ENCODE results near the gene C4orf54. TPM values are rescaled to one million over a fixed set of nuclear protein-coding genes. Genes with fewer than 3 reads are reported as not detected.

Gene C4orf54
- total RNA-seq, 1 donor from 2014 or later: 0.05 TPM

DNA sequence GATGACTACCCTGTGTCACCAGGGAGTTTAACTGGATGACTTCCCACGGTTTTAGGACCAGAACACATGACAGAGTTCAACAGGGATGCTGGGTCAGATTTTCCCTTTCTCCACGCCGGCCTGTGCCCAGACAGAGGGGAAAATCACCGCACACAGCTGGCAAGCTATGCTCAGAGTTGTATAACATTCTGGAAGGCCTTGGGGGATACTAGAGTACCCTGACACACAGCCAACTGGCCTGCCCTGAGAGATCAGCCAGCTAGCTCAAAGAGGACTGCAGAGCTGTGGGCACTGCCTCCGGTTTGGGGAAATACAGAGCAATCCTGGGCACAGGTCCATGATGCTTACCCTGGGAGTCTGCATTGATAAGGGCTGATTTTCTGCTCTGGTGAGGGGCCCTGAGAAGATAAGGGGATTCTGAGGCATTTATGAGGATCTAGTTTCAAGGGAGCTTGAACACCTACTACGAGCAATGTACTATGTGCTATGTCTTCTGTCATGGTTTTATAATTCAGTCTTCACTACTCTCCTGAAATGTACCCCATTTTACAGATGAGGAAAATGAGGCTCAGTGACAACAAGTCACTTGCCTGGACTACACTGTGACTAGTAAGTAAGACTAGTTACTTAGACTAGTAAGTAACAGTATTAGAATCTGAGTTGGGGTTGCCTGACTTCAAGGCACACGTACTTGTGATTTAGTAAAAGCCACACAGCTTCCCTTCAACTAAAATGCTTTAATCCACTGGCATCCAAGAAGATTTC is 14.7 kb downstream of the C4orf54 start:
- peaks cover 5% of the 10 kb centered on the region for H3K4me1 Mint-ChIP-seq (ENCODE audit: unreplicated experiment)
- no peak for DNase-seq (ENCODE audit: extremely low spot score, unreplicated experiment)
- TF ChIP-seq, protein P1, sequence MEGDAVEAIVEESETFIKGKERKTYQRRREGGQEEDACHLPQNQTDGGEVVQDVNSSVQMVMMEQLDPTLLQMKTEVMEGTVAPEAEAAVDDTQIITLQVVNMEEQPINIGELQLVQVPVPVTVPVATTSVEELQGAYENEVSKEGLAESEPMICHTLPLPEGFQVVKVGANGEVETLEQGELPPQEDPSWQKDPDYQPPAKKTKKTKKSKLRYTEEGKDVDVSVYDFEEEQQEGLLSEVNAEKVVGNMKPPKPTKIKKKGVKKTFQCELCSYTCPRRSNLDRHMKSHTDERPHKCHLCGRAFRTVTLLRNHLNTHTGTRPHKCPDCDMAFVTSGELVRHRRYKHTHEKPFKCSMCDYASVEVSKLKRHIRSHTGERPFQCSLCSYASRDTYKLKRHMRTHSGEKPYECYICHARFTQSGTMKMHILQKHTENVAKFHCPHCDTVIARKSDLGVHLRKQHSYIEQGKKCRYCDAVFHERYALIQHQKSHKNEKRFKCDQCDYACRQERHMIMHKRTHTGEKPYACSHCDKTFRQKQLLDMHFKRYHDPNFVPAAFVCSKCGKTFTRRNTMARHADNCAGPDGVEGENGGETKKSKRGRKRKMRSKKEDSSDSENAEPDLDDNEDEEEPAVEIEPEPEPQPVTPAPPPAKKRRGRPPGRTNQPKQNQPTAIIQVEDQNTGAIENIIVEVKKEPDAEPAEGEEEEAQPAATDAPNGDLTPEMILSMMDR (conservative IDR thresholded peaks at IDR 0.05): no peak
- H3K27me3 Mint-ChIP-seq: no peaks in the 10 kb centered on the region
- H3K27ac Mint-ChIP-seq: no peak overlapping the region
- H3K36me3 Mint-ChIP-seq: no peaks in the 10 kb centered on the region
- no peak overlapping the region for H3K4me3 Mint-ChIP-seq
- no peaks in the 10 kb centered on the region for H3K9me3 Mint-ChIP-seq

DNA sequence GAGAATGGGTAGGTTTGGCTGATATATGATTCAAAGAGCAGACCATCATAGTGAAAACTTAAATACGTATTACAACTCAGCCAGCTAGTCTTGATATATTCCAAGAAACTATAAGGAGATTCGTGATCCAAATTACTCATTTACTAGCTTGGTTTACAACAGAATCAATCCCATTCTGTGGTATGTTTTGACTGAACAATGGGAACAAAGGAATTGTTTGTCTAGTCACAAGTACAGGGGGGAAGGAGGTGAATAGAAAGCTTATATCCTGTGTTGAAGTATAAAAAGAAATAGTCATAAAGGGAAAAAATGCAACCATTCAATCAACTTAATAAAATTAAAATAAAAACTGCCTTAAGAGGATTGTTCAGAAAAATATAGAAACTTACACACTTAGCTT is 17.0 kb downstream of the C4orf54 start:
- Mint-ChIP-seq H3K27me3 (no peaks in the 10 kb centered on the region), H3K9me3 (no peaks in the 10 kb centered on the region), H3K4me3 (no peak overlapping the region), H3K27ac (no peak overlapping the region), H3K36me3 (no peaks in the 10 kb centered on the region), H3K4me1 (ENCODE audit: unreplicated experiment) (peaks cover 5% of the 10 kb centered on the region)
- no peak for DNase-seq (ENCODE audit: extremely low spot score, unreplicated experiment)
- TF ChIP-seq, protein P1 (conservative IDR thresholded peaks at IDR 0.05): no peak

DNA sequence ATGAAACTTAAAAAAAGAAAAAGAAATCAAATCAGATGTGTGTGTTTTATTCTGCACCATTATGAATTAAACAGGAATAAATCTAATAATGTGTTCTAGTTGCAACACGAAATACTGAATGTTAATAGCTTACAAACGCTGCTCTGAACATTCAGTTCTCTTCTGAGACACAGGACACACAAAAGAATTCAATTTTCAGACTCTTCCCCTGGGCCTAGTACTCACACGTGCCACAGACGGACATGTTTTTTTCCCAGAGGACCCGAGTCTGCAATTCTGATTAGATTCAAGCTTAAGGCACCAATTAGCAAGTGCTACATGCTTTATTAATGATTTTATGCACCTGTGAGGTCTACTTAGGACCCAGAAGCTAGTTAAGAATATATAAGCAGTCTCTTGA is 20.5 kb downstream of the C4orf54 start:
- no peak for DNase-seq (ENCODE audit: extremely low spot score, unreplicated experiment)
- Mint-ChIP-seq H3K9me3 (no peaks in the 10 kb centered on the region), H3K4me1 (ENCODE audit: unreplicated experiment) (no peaks in the 10 kb centered on the region), H3K4me3 (no peak overlapping the region), H3K27me3 (no peaks in the 10 kb centered on the region), H3K36me3 (no peaks in the 10 kb centered on the region), H3K27ac (no peak overlapping the region)
- TF ChIP-seq, protein P1 (conservative IDR thresholded peaks at IDR 0.05): no peak

DNA sequence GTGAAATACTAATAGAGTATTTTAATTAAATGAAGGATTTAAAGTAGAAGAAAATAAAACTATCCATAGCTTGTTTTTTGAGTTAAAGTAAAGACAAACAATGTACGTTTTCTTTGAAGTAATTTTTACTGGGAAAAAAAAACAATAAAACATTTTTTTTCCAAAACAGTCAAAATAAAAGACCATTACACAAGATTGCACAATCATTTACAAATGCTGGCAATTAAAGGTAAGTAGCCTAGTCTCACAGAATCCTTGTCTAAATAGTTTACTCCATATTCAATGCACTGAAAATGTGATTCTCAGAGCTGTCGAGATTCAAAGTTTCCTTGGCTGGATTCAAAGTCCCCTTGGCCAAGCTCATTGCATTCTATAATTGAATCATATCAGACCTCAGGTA is 21.2 kb downstream of the C4orf54 start:
- H3K4me1 Mint-ChIP-seq (ENCODE audit: unreplicated experiment): no peaks in the 10 kb centered on the region
- no peaks in the 10 kb centered on the region for H3K36me3 Mint-ChIP-seq
- H3K27me3 Mint-ChIP-seq: no peaks in the 10 kb centered on the region
- no peak for DNase-seq (ENCODE audit: extremely low spot score, unreplicated experiment)
- no peak overlapping the region for H3K27ac Mint-ChIP-seq
- H3K4me3 Mint-ChIP-seq: no peak overlapping the region
- H3K9me3 Mint-ChIP-seq: no peaks in the 10 kb centered on the region
- TF ChIP-seq, protein P1 (conservative IDR thresholded peaks at IDR 0.05): no peak

DNA sequence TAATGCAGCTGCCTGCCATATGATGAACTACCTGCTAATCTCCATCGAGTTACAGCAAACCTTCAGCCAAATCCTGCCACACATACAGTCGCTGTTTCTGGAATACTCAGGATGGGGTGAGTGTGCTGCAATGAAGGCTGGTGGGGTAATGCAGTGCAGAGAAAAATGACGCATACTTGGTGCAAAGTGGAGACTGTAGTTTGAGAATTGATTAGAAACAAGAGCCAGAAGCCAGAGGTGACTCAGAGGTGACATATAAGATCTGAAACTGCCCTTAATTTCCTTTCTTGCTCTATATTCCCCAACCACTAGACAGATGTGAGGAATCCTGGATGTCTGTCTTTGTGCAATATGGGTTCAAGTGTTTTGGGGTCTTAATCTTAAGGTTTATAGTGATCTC is 22.0 kb downstream of the C4orf54 start:
- Mint-ChIP-seq H3K27me3 (no peaks in the 10 kb centered on the region), H3K27ac (no peak overlapping the region), H3K9me3 (no peaks in the 10 kb centered on the region), H3K4me1 (ENCODE audit: unreplicated experiment) (no peaks in the 10 kb centered on the region), H3K36me3 (no peaks in the 10 kb centered on the region), H3K4me3 (no peak overlapping the region)
- DNase-seq (ENCODE audit: extremely low spot score, unreplicated experiment): no peak
- TF ChIP-seq, protein P1 (conservative IDR thresholded peaks at IDR 0.05): no peak
